ENCODE data around the gene KCNQ2. TPM values are rescaled to one million over a fixed set of nuclear protein-coding genes. Genes with fewer than 3 reads are reported as not detected.

The KCNQ2 gene
- total and polyA plus RNA-seq, 2 experiments from 2014 or later, result 68.5 to 92.4 TPM

GRCh38 chr20:63406617-63407245 lies 65.7 kb downstream of the KCNQ2 start:
- Histone ChIP-seq H3F3A (replicated peaks; ENCODE audit: low read depth) (0 out of 2 replicates have a peak, but pooled peaks cover 5% of the 10 kb centered on the region), H3K4me3 (no peak overlapping the region), H2AFZ (no peak overlapping the region; the same call in 1 of the 2 replicates), H3K27me3 (ENCODE audit: insufficient read depth) (no peaks in the 10 kb centered on the region), H4K20me1 (replicated peaks; ENCODE audit: insufficient read depth) (no peaks in the 10 kb centered on the region), H3K4me2 (no peak overlapping the region), H3K79me2 (replicated peaks; ENCODE audit: insufficient read depth) (no peaks in the 10 kb centered on the region), H3K9me2 (ENCODE audit: insufficient read depth) (peaks cover 6% of the 10 kb centered on the region; the same call in 1 of the 2 replicates), H3K27ac (ENCODE audit: low read depth) (no peak overlapping the region), H3K4me1 (ENCODE audit: insufficient read depth) (peaks cover 3% of the 10 kb centered on the region; the same call in 1 of the 2 replicates), H3K36me3 (ENCODE audit: insufficient read depth) (no peaks in the 10 kb centered on the region)
- no peaks in the 10 kb centered on the region for H3K9me3 Mint-ChIP-seq
- no peak for TF ChIP-seq NANOG (IDR thresholded peaks at IDR 0.05; ENCODE audit: borderline replicate concordance)
- TF ChIP-seq STAT1 (IDR thresholded peaks at IDR 0.05; ENCODE audit: unreplicated experiment), result no peak
- no peak for TF ChIP-seq ZNF331 (CRISPR knock-in tag; IDR thresholded peaks at IDR 0.05; ENCODE audit: low read depth)
- no peak for TF ChIP-seq ZNF114 (CRISPR knock-in tag; IDR thresholded peaks at IDR 0.05)
- TF ChIP-seq CREB1 (CRISPR knock-in tag; IDR thresholded peaks at IDR 0.05; ENCODE audit: low read depth), result no peak
- H3K4me1 Mint-ChIP-seq, result peaks cover 15% of the 10 kb centered on the region
- H3K4me3 Mint-ChIP-seq, result no peak overlapping the region
- no peak overlapping the region for H3K27ac Mint-ChIP-seq
- no peaks in the 10 kb centered on the region for H3K36me3 Mint-ChIP-seq (ENCODE audit: low read depth)
- no peak for DNase-seq (ENCODE audit: low spot score)
- no peak for ATAC-seq
- H3K27me3 Mint-ChIP-seq (ENCODE audit: insufficient read depth, low read depth, poor library complexity), result peaks cover 19% of the 10 kb centered on the region

- Histone ChIP-seq H3K36me3 (ENCODE audit: insufficient read depth) (no peaks in the 10 kb centered on the region), H3K4me2 (no peak overlapping the region), H4K20me1 (replicated peaks; ENCODE audit: insufficient read depth) (no peaks in the 10 kb centered on the region), H2AFZ (no peak overlapping the region), H3K4me1 (ENCODE audit: insufficient read depth) (peaks cover 3% of the 10 kb centered on the region; the same call in 1 of the 2 replicates), H3K9me2 (ENCODE audit: insufficient read depth) (peaks cover 6% of the 10 kb centered on the region; the same call in 1 of the 2 replicates), H3K27ac (ENCODE audit: low read depth) (no peak overlapping the region), H3K4me3 (no peak overlapping the region), H3K27me3 (ENCODE audit: insufficient read depth) (no peaks in the 10 kb centered on the region), H3F3A (replicated peaks; ENCODE audit: low read depth) (0 out of 2 replicates have a peak, but pooled peaks cover 5% of the 10 kb centered on the region), H3K79me2 (replicated peaks; ENCODE audit: insufficient read depth) (no peaks in the 10 kb centered on the region)
- no peak for DNase-seq (ENCODE audit: low spot score)
- H3K9me3 Mint-ChIP-seq, result no peaks in the 10 kb centered on the region
- no peaks in the 10 kb centered on the region for H3K36me3 Mint-ChIP-seq (ENCODE audit: low read depth)
- no peak for ATAC-seq
- peaks cover 15% of the 10 kb centered on the region for H3K4me1 Mint-ChIP-seq
- H3K27me3 Mint-ChIP-seq (ENCODE audit: insufficient read depth, low read depth, poor library complexity), result peaks cover 21% of the 10 kb centered on the region
- no peak overlapping the region for H3K27ac Mint-ChIP-seq
- no peak overlapping the region for H3K4me3 Mint-ChIP-seq
- TF ChIP-seq ZNF462 (CRISPR knock-in tag; IDR thresholded peaks at IDR 0.05) (no peak), ZNF114 (CRISPR knock-in tag; IDR thresholded peaks at IDR 0.05) (no peak), ETS1 (IDR thresholded peaks at IDR 0.05) (no peak), CTCF (conservative IDR thresholded peaks at IDR 0.05; ENCODE audit: low read depth in 2 of 2) (no peak), JUNB (IDR thresholded peaks at IDR 0.05; ENCODE audit: unreplicated experiment) (no peak), POLR2AphosphoS5 (IDR thresholded peaks at IDR 0.05; ENCODE audit: low read depth) (no peak), EZH2phosphoT487 (IDR thresholded peaks at IDR 0.05; ENCODE audit: unreplicated experiment) (no peak), NANOG (IDR thresholded peaks at IDR 0.05; ENCODE audit: borderline replicate concordance) (no peak)
Measured at GRCh38 chr20:63406011-63406410, 66.4 kb downstream of the KCNQ2 start.

Data from GM23338 (cell line).